Activated T-cell treated with anti-CD3 and anti-CD28 coated beads for 1 hour (primary cell): Measurements from ENCODE around the gene CHST8.
"Not testable (repeated sequence)": the region's sequence is repeated elsewhere in the genome, so short reads cannot be mapped to it uniquely, and the experiment has no call there.

ENCODE experiments used
- DNase-seq: peaks from one replicate; pipeline ENCODE4 v3.0.0-alpha.2; 2020; ENCODE audit warnings: low read depth

Gene CHST8

DNA sequence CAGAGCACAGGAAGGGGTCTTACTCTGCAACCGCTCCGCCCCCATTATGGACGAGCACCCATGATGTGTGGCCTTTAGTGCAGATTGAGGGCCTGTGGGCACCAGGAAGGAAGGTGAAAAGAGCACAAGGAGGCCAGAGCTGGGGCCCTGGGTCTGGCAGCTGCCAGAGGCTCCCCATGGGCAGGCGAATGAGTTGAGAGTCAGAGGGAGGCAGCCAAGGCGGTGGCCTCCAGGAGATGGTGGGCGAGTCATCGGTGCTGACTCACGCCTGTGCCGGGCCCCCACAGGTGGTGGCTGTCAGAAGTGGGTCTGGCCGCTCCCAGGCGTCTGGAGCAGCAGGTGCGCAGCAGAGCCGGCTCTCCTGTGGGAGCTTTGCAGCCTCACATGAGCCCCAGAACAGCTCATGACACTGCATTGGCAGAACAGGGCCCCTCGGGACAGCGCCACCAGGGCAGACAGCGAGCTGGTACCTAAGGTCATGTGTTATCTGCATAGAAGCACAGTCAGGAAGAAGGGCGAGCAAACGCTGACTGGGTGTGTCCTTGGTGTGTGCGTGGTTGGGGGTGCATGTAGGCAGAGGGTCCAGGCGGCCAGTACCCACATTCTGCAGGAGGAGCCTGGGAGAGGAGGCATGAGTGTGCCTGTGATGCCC, 68.8 kb downstream of the CHST8 start:
- DNase-seq = no peak

DNA sequence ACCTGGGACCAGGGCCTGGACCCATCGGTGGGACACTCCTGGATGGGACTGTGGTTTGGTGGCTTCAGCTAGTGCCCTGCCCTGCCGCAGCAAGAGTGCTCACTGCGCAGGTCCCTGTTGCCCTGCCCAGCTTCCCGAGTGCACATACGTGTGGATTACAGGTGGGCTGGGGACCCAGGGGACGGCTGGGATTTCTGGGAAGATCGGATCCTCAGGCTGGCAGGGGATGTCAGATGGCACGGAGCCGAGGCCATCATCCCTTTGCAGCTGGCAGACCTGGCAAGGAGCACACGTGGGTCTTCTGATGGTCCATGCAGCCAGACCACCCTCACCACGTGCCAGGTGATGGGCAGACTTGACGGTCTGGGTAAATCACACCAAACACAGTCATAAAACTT, 69.3 kb downstream of the CHST8 start:
- no peak for DNase-seq

DNA sequence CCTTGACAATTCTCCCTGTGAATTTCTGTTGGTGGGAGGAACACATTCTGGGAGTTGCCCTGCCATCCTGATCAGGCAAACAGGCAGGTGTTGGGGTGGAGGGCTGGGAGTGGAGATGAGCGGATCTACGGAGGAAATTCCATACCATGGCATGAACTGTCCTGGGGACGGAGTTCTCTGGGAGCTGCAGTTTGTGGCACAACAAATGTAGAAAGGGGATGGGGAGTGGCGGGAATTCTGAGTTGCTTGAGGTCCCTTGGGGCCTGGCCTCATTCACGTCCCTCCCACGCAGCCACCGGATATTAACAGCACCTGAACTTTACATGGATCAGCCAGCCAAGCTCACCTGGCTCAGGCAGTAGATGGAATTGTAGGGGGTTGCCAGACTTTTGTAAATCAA, 70.0 kb downstream of the CHST8 start:
- no peak for DNase-seq

DNA sequence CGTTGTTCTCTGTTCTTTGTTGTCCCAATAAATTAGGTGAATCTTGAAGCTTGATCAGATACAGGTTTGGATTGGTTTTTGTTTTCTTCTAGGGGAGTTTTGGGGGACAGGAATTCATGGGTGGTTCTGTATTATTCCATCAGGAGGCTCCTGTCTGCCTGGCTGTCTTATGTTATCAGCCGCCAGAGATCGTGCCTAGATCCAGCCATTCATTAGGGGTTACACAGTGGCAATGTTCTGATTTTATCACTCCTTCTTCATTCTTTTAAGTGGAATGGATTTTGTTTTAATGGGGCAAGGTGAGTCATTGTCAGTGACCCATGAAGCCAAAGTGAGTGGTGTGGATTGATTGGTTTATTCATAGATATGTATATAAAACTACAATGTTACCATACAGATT, 71.9 kb downstream of the CHST8 start:
- DNase-seq = no peak

DNA sequence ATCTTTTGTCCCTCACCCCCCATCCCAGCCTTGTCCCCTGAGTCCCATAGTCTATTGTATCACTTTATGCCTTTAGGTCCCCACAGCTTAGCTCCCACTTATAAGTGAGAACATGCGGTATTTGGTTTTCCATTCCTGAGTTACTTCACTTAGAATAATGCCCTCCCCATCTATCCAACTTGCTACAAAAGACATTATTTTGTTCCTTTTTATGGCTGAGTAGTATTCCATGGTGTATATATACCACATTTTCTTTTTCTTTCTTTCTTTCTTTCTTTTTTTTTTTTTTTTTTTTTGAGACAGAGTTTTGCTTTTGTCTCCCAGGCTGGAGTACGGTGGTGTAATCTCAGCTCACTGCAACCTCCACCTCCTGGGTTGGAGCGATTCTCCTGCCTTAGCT, 73.8 kb downstream of the CHST8 start:
- not testable (repeated sequence) for DNase-seq

DNA sequence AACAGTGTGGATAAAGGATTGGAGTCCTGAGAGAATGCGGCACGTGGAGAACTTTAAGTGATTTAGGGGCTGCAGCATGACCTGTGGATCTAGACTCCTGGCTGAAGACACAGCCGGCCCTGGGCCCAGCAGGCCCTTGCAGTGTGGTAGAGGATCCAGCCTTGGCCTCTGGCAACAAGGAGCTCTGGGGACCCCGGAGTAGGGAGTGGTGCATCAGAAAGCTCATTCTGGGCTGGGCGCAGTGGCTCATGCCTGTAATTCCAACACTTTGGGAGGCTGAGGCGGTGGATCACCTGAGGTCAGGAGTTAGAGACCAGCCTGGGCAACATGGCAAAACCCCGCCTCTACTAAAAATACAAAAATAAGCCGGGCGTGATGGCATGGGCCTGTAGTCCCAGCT, 76.0 kb downstream of the CHST8 start:
- DNase-seq = no peak

DNA sequence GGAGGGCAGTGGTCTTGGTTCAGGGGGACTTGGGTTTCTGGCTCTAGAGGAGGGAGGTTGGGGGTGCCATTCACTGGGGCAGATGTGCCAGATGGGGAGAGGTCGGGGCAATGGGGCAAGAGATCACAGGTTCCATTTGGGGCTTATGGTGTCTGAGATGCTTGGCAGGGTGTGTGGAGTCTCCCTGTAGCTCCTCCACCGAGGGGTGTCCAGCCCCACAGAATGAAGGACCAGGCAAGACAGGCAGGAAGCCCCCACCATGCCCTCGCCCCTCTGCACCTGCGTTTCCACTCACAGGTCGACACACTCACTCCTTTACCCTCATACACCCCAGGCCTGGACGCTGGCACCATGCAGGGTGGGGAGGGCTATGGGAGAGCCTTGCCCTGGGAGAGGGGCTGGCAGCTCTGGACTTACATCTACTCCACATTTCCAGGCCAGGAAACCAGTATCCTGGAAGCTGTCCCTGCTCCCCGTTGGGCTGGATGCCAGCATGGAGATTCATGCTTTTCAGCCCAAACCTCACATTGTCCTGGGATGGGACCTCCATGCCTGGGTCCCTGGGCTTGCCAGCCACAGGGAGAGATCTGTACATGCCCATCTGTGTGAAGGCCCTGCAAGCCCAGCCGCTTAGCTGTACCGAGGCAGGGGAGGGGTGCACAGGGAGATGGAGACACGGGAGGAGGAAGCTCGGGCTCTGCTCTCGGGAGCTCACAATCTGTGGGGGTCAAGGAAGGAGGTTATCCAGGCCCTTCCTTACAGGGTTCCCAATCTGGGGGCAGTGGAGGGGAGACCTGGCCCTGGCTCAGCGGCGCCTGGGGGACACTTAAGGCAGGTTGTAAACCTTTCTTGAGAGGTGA, 77.1 kb downstream of the CHST8 start:
- no peak for DNase-seq

DNA sequence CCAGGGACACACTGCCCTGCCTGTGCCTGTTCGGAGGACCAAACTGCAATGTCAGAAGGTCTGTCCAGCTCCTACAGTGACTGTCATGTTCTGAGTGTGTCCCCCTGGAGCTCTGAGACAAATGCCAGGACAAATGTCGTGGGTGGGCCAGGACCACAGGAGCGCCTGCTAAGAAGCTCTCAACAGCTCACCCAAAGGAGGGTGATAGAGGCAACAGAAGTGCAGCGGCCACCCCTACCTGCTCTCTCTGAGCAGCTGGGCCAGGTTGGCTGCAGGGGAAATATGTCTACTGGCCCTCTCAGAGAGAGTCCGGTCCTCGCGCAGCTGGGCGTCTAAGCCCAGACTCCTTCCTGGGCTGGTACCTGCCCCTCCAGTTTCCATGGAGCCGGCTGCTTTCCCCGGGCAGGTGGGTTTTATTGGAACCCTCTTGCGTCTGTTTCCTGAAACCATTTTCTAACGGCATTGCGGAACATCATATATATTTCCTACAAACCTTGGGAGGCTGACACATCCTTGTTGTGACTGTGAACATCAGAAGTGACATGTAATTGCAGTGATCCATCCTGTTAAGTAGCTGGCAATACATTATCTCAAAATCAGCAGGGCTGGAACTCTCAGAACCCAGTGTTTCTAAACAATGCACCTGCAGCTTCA, 78.1 kb downstream of the CHST8 start:
- no peak for DNase-seq

DNA sequence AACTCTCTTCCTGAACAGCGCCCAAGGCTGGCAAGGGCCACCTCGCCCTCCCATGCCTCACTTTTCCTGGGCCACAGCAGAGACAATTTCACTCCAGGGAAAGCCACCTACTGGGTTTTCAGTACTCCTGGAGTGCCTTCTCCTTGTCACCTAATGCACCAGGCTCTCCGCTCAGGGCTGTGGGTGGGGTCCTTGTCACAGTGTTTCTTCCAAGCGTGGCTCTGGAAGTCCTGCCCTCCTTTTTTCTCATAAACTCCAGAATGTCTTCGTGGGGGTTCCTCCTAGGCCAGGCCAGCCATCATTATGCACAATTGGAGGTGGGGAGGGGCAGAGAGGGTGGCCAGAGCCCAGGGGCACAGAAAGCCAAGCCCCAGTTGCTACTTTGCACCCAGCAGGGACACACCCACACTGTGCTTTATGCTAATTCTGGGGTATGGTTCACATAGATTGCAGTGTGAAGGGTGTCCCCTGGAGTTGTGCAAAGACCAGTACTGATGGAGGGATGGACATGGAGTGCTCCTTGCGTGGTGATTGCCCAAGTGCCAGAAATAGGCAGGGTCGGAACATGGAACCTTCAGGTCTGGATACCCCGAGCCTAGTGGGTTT, 78.8 kb downstream of the CHST8 start:
- DNase-seq = no peak

DNA sequence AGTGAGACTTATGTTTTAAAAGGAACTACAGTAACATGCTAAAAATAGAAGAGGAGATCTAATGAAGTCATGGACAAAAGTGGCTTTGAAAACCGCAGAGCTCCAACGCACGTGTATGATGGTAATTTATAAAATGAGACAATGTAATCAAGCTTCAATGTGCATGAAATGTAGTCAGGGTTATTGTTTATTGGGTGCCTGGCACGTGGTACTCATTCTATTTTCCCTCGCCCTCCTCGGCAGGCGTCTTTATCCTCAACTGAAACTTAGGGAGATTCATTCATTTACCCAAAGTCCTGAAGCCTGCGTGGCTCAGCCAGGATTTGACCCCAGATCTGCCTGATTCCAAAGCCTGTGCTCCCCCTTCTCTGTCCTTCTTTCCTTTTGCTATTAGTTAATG, 79.8 kb downstream of the CHST8 start:
- DNase-seq = no peak

DNA sequence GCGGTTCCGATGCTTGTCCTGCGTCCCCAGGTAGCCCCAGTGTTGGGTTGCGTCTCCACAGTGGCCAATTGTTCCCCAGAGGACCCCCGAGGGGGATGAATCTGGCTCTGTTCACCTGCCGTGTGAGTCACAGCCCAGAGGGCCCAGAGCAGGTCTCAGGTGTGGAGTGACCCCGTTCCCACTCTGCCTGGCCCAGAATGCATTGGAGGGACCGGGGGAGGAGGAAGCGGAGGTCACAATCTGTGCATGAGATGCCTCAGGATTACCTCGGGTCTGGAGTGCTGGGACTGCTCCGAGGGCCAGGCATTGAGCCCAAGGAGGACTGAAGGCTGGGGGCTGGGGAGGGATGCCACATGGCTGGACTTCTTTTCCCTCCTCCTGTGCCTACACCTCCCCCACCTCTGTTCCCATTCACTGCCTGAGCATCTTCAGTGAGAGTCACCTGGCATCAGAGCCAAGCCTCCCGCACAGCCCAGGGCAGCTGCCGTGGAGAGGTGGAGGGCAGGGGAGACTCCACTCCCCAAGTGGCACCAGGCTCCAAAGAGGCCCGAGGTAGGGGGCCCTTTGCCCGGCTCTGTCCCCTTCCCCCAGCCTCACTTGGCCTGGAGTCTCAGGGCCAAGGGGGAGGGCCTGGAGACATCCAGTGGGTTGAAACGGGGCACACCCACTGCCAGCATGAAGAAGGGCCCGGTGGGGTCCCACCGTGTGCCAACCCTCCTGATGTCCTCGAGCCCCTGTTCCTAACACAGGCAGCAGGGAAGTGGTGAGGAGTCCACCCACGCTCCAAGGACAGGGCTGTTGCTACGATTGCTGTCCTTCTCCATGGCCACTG, 81.1 kb downstream of the CHST8 start:
- no peak for DNase-seq

DNA sequence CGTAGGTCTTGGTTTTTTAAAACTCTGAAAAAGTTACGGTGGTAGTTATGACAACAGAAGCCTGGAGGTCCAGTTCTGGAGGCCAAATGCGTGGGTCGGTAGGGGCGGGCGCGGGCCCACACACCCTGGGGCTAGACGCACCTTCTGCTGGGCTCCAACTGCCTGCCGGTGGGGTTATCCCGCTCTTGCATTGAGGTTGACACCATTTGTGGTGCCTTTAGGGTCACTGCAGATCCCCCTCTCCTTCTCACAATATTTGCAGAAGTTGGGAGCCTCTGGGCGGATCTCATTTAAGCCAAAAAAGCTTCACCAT, 81.6 kb downstream of the CHST8 start:
- DNase-seq = no peak

DNA sequence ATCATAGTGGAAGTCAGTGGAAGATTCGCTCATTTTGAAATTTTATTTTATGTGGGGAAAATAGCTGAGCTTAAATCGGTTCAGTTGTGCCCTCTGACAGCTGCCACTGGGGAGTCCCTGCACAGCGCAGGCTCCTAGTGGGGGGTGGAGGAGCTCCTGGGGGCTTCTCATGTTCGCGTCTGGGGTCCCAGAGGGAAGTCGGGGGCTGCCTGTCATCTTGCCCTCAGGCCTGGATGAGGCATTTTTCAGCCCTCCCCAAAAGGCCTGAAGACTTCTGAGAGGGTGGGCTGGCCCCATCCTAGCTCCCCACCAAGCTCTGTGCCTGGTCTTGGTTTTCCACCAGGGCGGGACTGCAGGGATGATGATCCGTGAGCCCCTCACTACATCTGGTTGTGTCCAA, 82.1 kb downstream of the CHST8 start:
- DNase-seq = no peak

DNA sequence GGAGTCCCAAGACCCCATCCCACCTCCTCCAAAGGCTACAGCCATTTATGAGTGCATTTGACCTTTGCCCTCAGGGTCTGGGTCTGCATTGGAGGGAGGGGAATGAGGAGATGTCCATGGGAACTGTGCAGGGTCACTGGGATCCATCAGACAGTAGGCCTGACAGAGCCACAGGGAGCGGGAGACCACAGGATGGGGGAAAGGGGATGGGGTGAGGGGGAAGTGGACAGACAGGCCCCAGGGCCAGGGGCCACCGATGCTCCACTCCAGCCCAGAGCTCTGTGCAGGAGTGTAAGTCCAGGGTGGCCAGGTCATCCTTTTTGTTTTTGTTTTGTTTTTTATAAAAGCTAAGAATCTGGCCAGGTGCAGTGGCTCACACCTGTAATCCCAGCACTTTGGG, 82.5 kb downstream of the CHST8 start:
- no peak for DNase-seq

DNA sequence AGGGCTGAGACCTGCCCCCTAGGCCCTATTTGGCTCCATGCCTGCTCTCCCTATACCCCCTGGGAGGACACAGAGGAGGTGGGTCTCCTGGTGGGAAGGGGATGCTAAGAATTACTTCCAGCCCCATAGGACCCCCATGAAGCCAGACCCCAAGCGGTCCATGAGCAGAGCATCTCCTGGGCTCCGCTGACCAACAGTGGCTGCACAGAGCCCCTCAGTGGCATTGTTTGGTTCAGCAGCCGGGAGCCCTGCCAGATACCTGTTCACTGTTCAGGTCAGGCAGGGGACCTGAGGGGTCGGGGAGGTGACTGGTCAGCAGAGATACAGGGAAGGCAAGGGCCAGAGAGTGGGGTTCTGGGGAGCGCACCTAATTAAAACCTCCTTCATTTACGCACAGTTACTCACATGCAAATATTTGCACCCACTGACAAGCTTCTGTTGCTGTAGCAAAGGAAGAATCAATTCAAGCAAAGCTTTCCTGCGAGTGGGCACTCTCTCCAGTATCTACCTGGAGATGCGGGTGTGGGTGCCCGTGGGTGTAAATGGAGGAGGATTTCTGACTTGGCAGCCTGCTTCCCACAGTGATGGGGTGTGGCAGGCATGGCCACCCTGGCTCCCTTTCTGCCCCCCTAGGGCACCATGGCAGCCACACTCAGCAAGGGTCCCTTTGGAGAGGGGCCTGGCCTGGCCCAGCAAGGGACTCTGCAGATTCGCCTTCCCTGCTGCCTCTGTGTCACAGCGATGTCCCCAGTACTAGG, 83.5 kb downstream of the CHST8 start:
- no peak for DNase-seq

DNA sequence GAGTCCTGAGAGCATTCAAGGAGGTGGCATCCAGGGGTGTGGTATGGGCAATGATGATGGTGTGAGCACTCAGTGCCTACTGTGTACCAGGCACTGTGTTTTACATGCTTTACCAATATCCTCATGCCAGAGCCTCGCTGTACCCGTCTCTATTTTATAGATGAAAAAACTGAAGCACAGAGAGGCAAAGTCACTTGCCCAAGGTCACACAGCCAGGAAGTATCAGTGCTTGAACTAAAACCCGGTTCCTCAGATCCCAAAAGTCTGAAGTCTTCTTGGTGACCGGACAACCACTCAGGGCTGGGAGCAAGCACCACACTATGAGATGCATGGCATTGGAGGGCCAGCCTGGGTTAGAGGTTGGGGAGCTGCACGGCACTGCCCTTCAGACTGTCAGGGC, 84.1 kb downstream of the CHST8 start:
- no peak for DNase-seq

DNA sequence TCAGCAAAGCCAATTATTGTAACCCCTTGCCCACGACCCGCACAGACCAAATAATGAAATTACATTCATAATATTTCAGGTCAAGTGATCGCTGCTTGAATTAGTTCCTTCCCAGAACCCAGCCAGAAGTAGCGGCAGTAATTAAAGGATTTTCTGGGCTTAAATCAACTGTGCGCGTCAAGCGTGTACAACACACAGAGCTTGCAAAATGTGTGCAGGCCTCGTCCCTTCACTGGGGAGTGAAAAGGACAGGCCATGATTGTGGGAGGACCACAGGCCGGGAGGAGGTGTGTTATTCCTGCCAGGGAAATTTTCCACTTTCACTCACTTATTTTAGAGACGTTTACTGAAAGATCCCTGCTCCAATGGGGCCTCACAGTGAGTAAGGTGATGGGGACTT, 84.9 kb downstream of the CHST8 start:
- DNase-seq = no peak

DNA sequence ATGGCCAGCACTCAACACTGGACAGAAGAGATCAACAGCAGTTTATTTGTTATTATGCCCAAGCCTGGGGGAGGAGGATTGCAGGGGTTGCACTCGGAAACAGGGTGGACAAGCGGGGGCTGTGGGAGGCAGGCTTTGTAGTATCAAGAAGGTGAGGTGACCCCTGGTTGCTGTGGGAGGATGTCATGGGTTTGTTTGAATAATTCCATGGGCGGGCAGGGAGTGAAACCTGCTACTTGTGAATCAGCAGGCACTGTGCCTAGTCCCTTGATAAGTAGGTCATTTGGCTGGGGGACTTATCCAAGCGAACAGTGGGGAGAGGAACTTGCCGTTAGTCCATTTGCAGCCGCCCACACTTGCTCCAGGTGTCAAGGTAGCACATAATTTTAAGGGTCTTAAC, 90.5 kb downstream of the CHST8 start:
- no peak for DNase-seq

DNA sequence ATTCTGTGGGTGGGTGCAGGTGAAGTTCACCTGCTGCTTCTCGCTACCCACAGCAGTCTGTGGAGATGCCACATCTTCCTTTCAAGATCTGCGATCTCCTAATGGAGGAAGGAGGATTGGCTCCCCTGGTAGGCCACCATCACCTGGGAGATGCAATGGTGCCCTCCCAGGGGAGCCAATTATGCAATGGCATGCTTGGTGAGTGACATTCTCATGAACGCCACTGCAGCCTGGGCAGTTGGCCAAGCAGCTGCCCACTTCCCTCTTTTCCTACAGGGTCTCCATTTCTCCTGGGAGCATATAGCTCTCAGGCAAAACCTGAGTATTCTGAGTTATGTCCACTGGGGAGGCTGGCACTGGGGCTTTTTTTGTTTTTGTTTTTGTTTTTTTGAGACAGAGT, 91.4 kb downstream of the CHST8 start:
- no peak for DNase-seq

DNA sequence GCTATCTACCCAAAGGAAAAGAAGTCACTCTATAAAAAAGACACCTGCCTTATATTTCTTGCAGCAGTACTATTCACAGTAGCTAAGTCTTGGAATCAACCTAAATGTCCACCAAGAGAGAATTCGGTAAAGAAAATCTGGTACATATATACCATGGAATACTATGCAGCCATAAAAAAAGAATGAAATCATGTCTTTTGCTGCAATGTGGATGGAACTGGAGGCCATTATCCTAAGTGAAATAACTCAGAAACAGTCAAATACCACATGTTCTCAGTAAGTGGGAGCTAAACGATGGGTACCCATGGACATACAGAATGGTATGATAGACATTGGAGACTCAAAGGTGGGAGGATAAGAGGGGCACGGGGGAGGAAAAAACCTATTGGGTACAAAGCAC, 92.4 kb downstream of the CHST8 start:
- no peak for DNase-seq

DNA sequence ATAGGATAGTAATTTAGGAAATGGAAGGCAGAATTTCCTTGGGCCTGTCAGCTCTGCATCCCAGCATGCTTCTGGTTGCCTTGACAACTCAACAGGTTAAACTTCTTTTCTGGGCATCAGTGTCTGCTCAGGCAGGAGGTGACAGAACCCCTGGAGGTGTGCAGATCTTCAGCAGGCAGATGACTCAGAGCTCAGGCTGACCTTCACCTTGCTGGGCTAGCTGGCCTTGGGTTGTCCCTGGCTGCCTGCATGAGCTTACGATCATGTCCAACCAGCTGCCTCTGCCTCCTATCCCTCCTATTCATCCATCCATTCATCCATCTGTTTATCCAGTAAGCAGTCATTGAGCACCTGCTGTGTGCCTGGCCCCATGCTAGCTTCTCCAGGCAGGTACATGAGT, 93.7 kb downstream of the CHST8 start:
- DNase-seq = no peak
